Right cardiac atrium (tissue), 5 donors: ENCODE data around the gene NPAS2. TPM values are rescaled to one million over a fixed set of nuclear protein-coding genes. Genes with fewer than 3 reads are reported as not detected.

ENCODE experiments used
- ATAC-seq, 2 donors: fragments of 200-7000 bp; cut with Tn5 transposase; one replicate each; pipeline versions ENCODE4 v1.8.0 to v1.9.1; 2020; ENCODE audit warnings: moderate library complexity in 2 of 2, mild to moderate bottlenecking in 1 of 2
- DNase-seq, 3 donors: peaks; one replicate each; pipeline ENCODE4 v3.0.0-alpha.2; 2020
- H3K27ac ChIP-seq: one replicate; pipeline ENCODE4 v1.5.1; 2013; ENCODE audit warnings: mild to moderate bottlenecking, low read length, control low read depth, moderate library complexity
- H3K27me3 ChIP-seq: one replicate; pipeline ENCODE4 v1.6.1; 2013; ENCODE audit not compliant: control insufficient read depth, insufficient read depth
- H3K4me1 ChIP-seq: one replicate; pipeline ENCODE4 v1.6.1; 2013; ENCODE audit warnings: low read length; ENCODE audit not compliant: control insufficient read depth, insufficient read depth
- H3K4me3 ChIP-seq: one replicate; pipeline ENCODE4 v1.5.1; 2013; ENCODE audit warnings: low read length, control low read depth
- H3K9me3 ChIP-seq: one replicate; pipeline ENCODE4 v1.6.1; 2013; ENCODE audit warnings: low read length; ENCODE audit not compliant: control insufficient read depth
- WGBS: extraction: QIAGEN DNeasy Blood & Tissue Kit; methylation state at CpG from one replicate; pipeline ENCODE4 v1.1.7; 2013; 5-methylcytosine and 5-hydroxymethylcytosine counted together
- intact Hi-C, 4 donors: fragments of 100-400 bp; cut with DNase I; formaldehyde crosslinking; loops; one replicate each; pipeline versions ENCODE4 v1.11.0 to v1.14.0; 2022 to 2023
- polyA plus RNA-seq: library from polyadenylated mRNA; stranded (reverse); fragments of 200-250 nt; gene quantifications from one replicate; pipeline ENCODE4 v1.2.3, GENCODE V29; 2013
- total RNA-seq, 4 donors: library from RNA; stranded (reverse); fragmentation: NEBNext Ultra II Directional; extraction: Animal tissue kit (Norgen Biotek cat#: 25700); gene quantifications; one replicate each; pipeline ENCODE4 v1.2.1, GENCODE V29; 2021
- donor health status: healthy with polysubstance abuse.
- donor health status: DM: no; HTN: yes; CAD: no.
- donor health status: DM: no; HTN: no; CAD: no.
- donor health status: DM: no; HTN: yes; CAD: no; lungs with severe emphysema.
- donor health status: DM: yes; HTN: yes; CAD: no.

NPAS2 gene
- total and polyA plus RNA-seq, 5 donors: 36.8 to 53.4 (median 40.1) TPM

GRCh38 chr2:100992262-100992661 is 172.3 kb downstream of the NPAS2 start:
- peak in 1 of 2 donors; percentile 30 for ATAC-seq
- WGBS: 77% methylated on average over 6 of the region's 6 CpGs
- Histone ChIP-seq H3K4me3 (no peak overlapping the region), H3K27ac (no peak overlapping the region), H3K4me1 (no peaks in the 10 kb centered on the region), H3K9me3 (no peaks in the 10 kb centered on the region), H3K27me3 (no peaks in the 10 kb centered on the region)
- intact Hi-C loops: no loop called here
- DNase-seq: no peak

- WGBS: 94% methylated on average over 17 of the region's 17 CpGs
- Histone ChIP-seq H3K4me1 (no peaks in the 10 kb centered on the region), H3K27ac (no peak overlapping the region), H3K27me3 (no peaks in the 10 kb centered on the region), H3K4me3 (no peak overlapping the region), H3K9me3 (no peaks in the 10 kb centered on the region)
- no peak for DNase-seq
- intact Hi-C loops: no loop called here
- ATAC-seq: no peak
These were observed 173.4 kb downstream of the NPAS2 start for GRCh38 chr2:100993294-100993693.

- DNase-seq: peak in 1 of 3 donors; percentile 46
- H3K4me3 ChIP-seq: no peak overlapping the region
- H3K4me1 ChIP-seq: no peaks in the 10 kb centered on the region
- 91% methylated on average over 28 of the region's 28 CpGs for WGBS
- no peaks in the 10 kb centered on the region for H3K27me3 ChIP-seq
- ATAC-seq: no peak
- H3K9me3 ChIP-seq: no peaks in the 10 kb centered on the region
- intact Hi-C loops: no loop called here
- H3K27ac ChIP-seq: no peak overlapping the region
These were observed 175.6 kb downstream of the NPAS2 start for GRCh38 chr2:100995309-100996075.

- ATAC-seq: no peak
- Histone ChIP-seq H3K27me3 (no peaks in the 10 kb centered on the region), H3K4me3 (no peak overlapping the region), H3K4me1 (peaks cover 3% of the 10 kb centered on the region), H3K9me3 (no peaks in the 10 kb centered on the region), H3K27ac (no peak overlapping the region)
- intact Hi-C loops: no loop called here
- WGBS: 92% methylated on average over 5 of the region's 5 CpGs
- peak in 1 of 3 donors; percentile 10 for DNase-seq
These were observed 177.7 kb downstream of the NPAS2 start for GRCh38 chr2:100997509-100998234.

- ATAC-seq (no peak), DNase-seq (no peak)
- Histone ChIP-seq H3K4me3 (no peak overlapping the region), H3K4me1 (peaks cover 3% of the 10 kb centered on the region), H3K27me3 (no peaks in the 10 kb centered on the region), H3K9me3 (no peaks in the 10 kb centered on the region), H3K27ac (no peak overlapping the region)
- 90% methylated on average over 6 of the region's 6 CpGs for WGBS
- intact Hi-C loops: no loop called here
These were observed 178.3 kb downstream of the NPAS2 start for GRCh38 chr2:100998235-100998573.

GRCh38 chr2:100999995-101000394 is 180.1 kb downstream of the NPAS2 start:
- H3K27me3 ChIP-seq: no peaks in the 10 kb centered on the region
- 90% methylated on average over 2 of the region's 2 CpGs for WGBS
- H3K27ac ChIP-seq: no peak overlapping the region
- intact Hi-C loops: no loop called here
- no peak overlapping the region for H3K4me3 ChIP-seq
- H3K9me3 ChIP-seq: no peaks in the 10 kb centered on the region
- DNase-seq (no peak), ATAC-seq (no peak)
- peaks cover 3% of the 10 kb centered on the region for H3K4me1 ChIP-seq

- Histone ChIP-seq H3K9me3 (no peaks in the 10 kb centered on the region), H3K27me3 (no peaks in the 10 kb centered on the region), H3K4me3 (peak within 1 kb of the TSS; percentile 81), H3K4me1 (peaks cover 3% of the 10 kb centered on the region), H3K27ac (peak within 1 kb of the TSS; percentile 63)
- intact Hi-C loops: no loop called here
- DNase-seq (peak; percentile 98 to 99 (median 98)), ATAC-seq (peak; percentile 96 to 98)
- WGBS: 3% methylated on average over 59 of the region's 59 CpGs
These were observed 182.0 kb downstream of the NPAS2 start, which contains the start of gene RPL31 for GRCh38 chr2:101001691-101002561. RPL31 (plus strand) TSS chr2:101002289; CDS start chr2:101002702, 413 bp downstream.

- Histone ChIP-seq H3K27ac (peak overlapping the region; percentile 63), H3K9me3 (no peaks in the 10 kb centered on the region), H3K4me3 (peak overlapping the region; percentile 81), H3K27me3 (no peaks in the 10 kb centered on the region), H3K4me1 (peaks cover 3% of the 10 kb centered on the region)
- intact Hi-C loops: no loop called here
- DNase-seq: no peak
- 2% methylated on average over 26 of the region's 26 CpGs for WGBS
- peak in 1 of 2 donors; percentile 7 for ATAC-seq
These were observed 182.8 kb downstream of the NPAS2 start for GRCh38 chr2:101002562-101003277.

GRCh38 chr2:101003278-101003775 is 183.4 kb downstream of the NPAS2 start:
- Histone ChIP-seq H3K27me3 (no peaks in the 10 kb centered on the region), H3K4me1 (peaks cover 3% of the 10 kb centered on the region), H3K27ac (no peak overlapping the region), H3K9me3 (no peaks in the 10 kb centered on the region), H3K4me3 (peak overlapping the region; percentile 81)
- intact Hi-C loops: no loop called here
- ATAC-seq (no peak), DNase-seq (peak in 1 of 3 donors; percentile 47)
- WGBS: 31% methylated on average over 12 of the region's 12 CpGs

GRCh38 chr2:101004620-101005325 is 184.8 kb downstream of the NPAS2 start:
- peaks cover 3% of the 10 kb centered on the region for H3K4me1 ChIP-seq
- WGBS: 92% methylated on average over 12 of the region's 12 CpGs
- intact Hi-C loops: no loop called here
- H3K27me3 ChIP-seq: no peaks in the 10 kb centered on the region
- H3K4me3 ChIP-seq: no peak overlapping the region
- H3K27ac ChIP-seq: no peak overlapping the region
- peak in 1 of 3 donors; percentile 14 for DNase-seq
- ATAC-seq: no peak
- no peaks in the 10 kb centered on the region for H3K9me3 ChIP-seq
